Neural progenitor cell (in vitro differentiated cells): ENCODE measurements around the gene DHH.

Source experiments
- CTCF ChIP-seq: fragments of 200-600 bp; sonication (generic); IDR thresholded peaks from 2 replicates; pipeline ENCODE4 v1.5.1; 2017; ENCODE audit warnings: antibody characterized with exemption, mild to moderate bottlenecking
- EZH2 ChIP-seq: fragments of 200-600 bp; sonication (generic); IDR thresholded peaks from 2 replicates; pipeline ENCODE4 v1.6.1; 2017; ENCODE audit warnings: antibody characterized with exemption, mild to moderate bottlenecking, moderate library complexity
- EZH2phosphoT487 ChIP-seq: fragments of 200-600 bp; sonication (generic); IDR thresholded peaks from 2 replicates; pipeline ENCODE4 v1.6.1; 2017; ENCODE audit warnings: antibody characterized with exemption

DNA sequence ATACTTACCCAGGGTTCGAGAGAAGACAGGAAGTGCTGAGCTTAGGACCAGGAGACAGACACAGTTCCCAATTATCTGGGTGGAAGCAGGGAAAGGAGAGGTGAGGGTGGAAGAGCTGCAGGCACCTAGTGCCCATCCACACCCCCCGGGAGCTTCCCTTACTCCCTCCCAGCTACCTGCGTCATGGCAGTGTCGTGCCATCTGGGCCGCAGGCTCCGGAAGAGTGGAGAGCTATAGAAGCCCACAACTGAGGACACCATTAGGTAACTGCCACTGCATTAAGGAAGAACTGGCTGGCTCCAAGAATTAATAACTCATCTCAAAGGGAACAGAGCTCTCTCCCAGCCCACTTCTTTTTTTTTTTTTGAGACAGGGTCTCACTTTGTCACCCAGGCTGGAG, 5.8 kb upstream of the DHH start:
- TF ChIP-seq EZH2 (no peak), CTCF (no peak), EZH2phosphoT487 (no peak)
